D341Med (cell line): ENCODE results near the gene GPAT2.
"Not testable (repeated sequence)": the region's sequence is repeated elsewhere in the genome, so short reads cannot be mapped to it uniquely, and the experiment has no call there.

Experiments used
- DNase-seq: peaks from one replicate; pipeline ENCODE4 v3.0.0; 2012; ENCODE audit warnings: low spot score

The GPAT2 gene

GRCh38 chr2:96034792-96035191 lies at the start of gene GPAT2:
GPAT2 (minus strand) TSS chr2:96034916; CDS start chr2:96032359, 2,557 bp downstream.
- not testable (repeated sequence) for DNase-seq

- peak; percentile 19 for DNase-seq
Measured at GRCh38 chr2:96083989-96084857, 49.5 kb upstream of the GPAT2 start.

- DNase-seq, result peak; percentile 15
Measured at GRCh38 chr2:96083064-96083939, 48.6 kb upstream of the GPAT2 start.

GRCh38 chr2:96082211-96083063 lies 47.7 kb upstream of the GPAT2 start:
- peak; percentile 5 for DNase-seq

GRCh38 chr2:96081042-96081441 lies 46.3 kb upstream of the GPAT2 start:
- DNase-seq, result no peak

- no peak for DNase-seq
Measured at GRCh38 chr2:96075199-96075771, 40.6 kb upstream of the GPAT2 start.

GRCh38 chr2:96074156-96074555 lies 39.4 kb upstream of the GPAT2 start:
- peak; percentile 1 for DNase-seq

GRCh38 chr2:96073170-96073775 lies 38.6 kb upstream of the GPAT2 start:
- peak; percentile 3 for DNase-seq

- no peak for DNase-seq
Measured at GRCh38 chr2:96072746-96073145, 38.0 kb upstream of the GPAT2 start.

GRCh38 chr2:96071977-96072491 lies 37.3 kb upstream of the GPAT2 start:
- not testable (repeated sequence) for DNase-seq

- DNase-seq, result peak; percentile 3
Measured at GRCh38 chr2:96071087-96071976, 36.6 kb upstream of the GPAT2 start.

GRCh38 chr2:96070351-96070750 lies 35.6 kb upstream of the GPAT2 start:
- peak; percentile 3 for DNase-seq

- not testable (repeated sequence) for DNase-seq
Measured at GRCh38 chr2:96069878-96070277, 35.2 kb upstream of the GPAT2 start.

- peak; percentile 26 for DNase-seq
Measured at GRCh38 chr2:96067902-96068581, 33.3 kb upstream of the GPAT2 start.

GRCh38 chr2:96067098-96067660 lies 32.5 kb upstream of the GPAT2 start:
- not testable (repeated sequence) for DNase-seq

GRCh38 chr2:96066511-96066910 lies 31.8 kb upstream of the GPAT2 start:
- not testable (repeated sequence) for DNase-seq

- peak; percentile 3 for DNase-seq
Measured at GRCh38 chr2:96065954-96066353, 31.2 kb upstream of the GPAT2 start.

GRCh38 chr2:96065381-96065930 lies 30.7 kb upstream of the GPAT2 start:
- peak; percentile 12 for DNase-seq
